HTERT RPE-1 (cell line): Measurements from ENCODE around the gene TMEM175.

ENCODE experiments used
- in situ Hi-C: fragments of 300-500 bp; cut with MboI; formaldehyde crosslinking; loops from 4 replicates; pipeline ENCODE4 v1.14.3; 2020; ENCODE audit warnings: low sequenced_read_pairs

The TMEM175 gene

GRCh38 chr4:957231-957580 lies 24.9 kb downstream of the TMEM175 start:
- in situ Hi-C loops, result no loop called here

GRCh38 chr4:957581-958313 lies 25.5 kb downstream of the TMEM175 start:
- in situ Hi-C loops, result no loop called here

GRCh38 chr4:958314-958665 lies 26.0 kb downstream of the TMEM175 start:
- in situ Hi-C loops, result no loop called here

- in situ Hi-C loops, result no loop called here
These were observed 26.6 kb downstream of the TMEM175 start for GRCh38 chr4:958696-959337.

GRCh38 chr4:959338-960139 lies 27.3 kb downstream of the TMEM175 start:
- in situ Hi-C loops, result no loop called here

- in situ Hi-C loops, result no loop called here
These were observed 27.9 kb downstream of the TMEM175 start for GRCh38 chr4:960140-960635.

GRCh38 chr4:960636-961350 lies 28.5 kb downstream of the TMEM175 start:
- in situ Hi-C loops, result no loop called here

GRCh38 chr4:961351-962230 lies 29.3 kb downstream of the TMEM175 start:
- in situ Hi-C loops, result no loop called here

- in situ Hi-C loops, result no loop called here
These were observed 30.3 kb downstream of the TMEM175 start for GRCh38 chr4:962231-963208.

GRCh38 chr4:963276-964225 lies 31.3 kb downstream of the TMEM175 start:
- in situ Hi-C loops, result no loop called here

- in situ Hi-C loops, result no loop called here
These were observed 32.2 kb downstream of the TMEM175 start for GRCh38 chr4:964346-965025.

- in situ Hi-C loops, result no loop called here
These were observed 32.9 kb downstream of the TMEM175 start for GRCh38 chr4:965048-965765.

- in situ Hi-C loops, result no loop called here
These were observed 33.5 kb downstream of the TMEM175 start for GRCh38 chr4:965766-966134.

GRCh38 chr4:966266-967112 lies 34.2 kb downstream of the TMEM175 start:
- in situ Hi-C loops, result no loop called here

GRCh38 chr4:967113-968104 lies 35.1 kb downstream of the TMEM175 start:
- in situ Hi-C loops, result no loop called here
